SK-N-SH (cell line): ENCODE measurements around the gene C17orf50.

Experiments used
- CTCF ChIP-seq: fragments of 200-600 bp; sonication (generic); IDR thresholded peaks from 2 replicates; pipeline ENCODE4 v1.6.1; 2017; ENCODE audit warnings: antibody characterized with exemption, mild to moderate bottlenecking, moderate library complexity
- TF ChIP-seq, protein P1 (sequence below): IDR thresholded peaks from 2 replicates; pipeline ENCODE4 v1.4.0; 2012; ENCODE audit warnings: low read depth, borderline replicate concordance

DNA sequence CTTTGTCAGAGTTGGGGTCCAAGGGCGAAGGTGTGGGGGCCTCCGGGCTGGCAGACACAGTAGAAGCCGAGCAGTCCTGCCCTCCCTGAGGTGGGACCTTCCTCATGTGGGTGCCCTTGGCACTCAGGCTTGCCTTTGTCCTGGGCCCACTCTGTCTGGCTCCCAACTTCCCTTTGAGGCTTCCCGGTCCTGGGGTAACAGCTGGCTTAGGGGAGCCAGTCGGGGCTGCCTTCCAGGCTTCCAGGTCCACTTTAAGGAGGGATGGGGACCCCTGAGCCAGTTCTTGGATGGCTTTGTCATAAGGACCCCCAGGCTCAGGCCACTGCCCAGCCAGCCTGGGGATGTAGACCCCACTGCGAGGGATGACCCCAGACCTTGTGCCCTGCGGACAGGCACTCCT is 15.4 kb upstream of the C17orf50 start:
- TF ChIP-seq CTCF, result no peak
- TF ChIP-seq, protein P1, sequence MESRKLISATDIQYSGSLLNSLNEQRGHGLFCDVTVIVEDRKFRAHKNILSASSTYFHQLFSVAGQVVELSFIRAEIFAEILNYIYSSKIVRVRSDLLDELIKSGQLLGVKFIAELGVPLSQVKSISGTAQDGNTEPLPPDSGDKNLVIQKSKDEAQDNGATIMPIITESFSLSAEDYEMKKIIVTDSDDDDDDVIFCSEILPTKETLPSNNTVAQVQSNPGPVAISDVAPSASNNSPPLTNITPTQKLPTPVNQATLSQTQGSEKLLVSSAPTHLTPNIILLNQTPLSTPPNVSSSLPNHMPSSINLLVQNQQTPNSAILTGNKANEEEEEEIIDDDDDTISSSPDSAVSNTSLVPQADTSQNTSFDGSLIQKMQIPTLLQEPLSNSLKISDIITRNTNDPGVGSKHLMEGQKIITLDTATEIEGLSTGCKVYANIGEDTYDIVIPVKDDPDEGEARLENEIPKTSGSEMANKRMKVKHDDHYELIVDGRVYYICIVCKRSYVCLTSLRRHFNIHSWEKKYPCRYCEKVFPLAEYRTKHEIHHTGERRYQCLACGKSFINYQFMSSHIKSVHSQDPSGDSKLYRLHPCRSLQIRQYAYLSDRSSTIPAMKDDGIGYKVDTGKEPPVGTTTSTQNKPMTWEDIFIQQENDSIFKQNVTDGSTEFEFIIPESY, result no peak
